ENCODE results near the gene ABHD15. TPM values are rescaled to one million over a fixed set of nuclear protein-coding genes. Genes with fewer than 3 reads are reported as not detected.

The ABHD15 gene
- total RNA-seq, 1 experiment from 2014 or later: 8.2 TPM

GRCh38 chr17:29613856-29614255 is 47.0 kb upstream of the ABHD15 start:
- Histone ChIP-seq H3K4me3 (replicated peaks in 1 of 2; ENCODE audit: low read depth in 1 of 2, low read length in 2 of 2) (no peak overlapping the region), H3K4me2 (ENCODE audit: low read length) (no peak overlapping the region), H3K36me3 (ENCODE audit: control insufficient read depth in 1 of 2, insufficient read depth in 2 of 2, low read length in 2 of 2) (no peaks in the 10 kb centered on the region), H2AFZ (ENCODE audit: low read depth, low read length, poor library complexity, severe bottlenecking) (no peak overlapping the region), H3K9me2 (ENCODE audit: insufficient read depth) (no peaks in the 10 kb centered on the region), H3K9ac (ENCODE audit: low read length) (no peak overlapping the region), H3K4me1 (ENCODE audit: control insufficient read depth in 1 of 2, insufficient read depth in 2 of 2, low read length in 2 of 2) (peaks cover 16 to 32% of the 10 kb centered on the region in 2 experiments), H3K27me3 (ENCODE audit: insufficient read depth, low read length) (no peaks in the 10 kb centered on the region), H4K20me1 (ENCODE audit: insufficient read depth) (no peaks in the 10 kb centered on the region), H3K79me2 (ENCODE audit: insufficient read depth, low read length) (no peaks in the 10 kb centered on the region), H3K27ac (ENCODE audit: low read depth, low read length) (no peak overlapping the region), H3K9me3 (ENCODE audit: control insufficient read depth in 1 of 2, insufficient read depth in 1 of 2, low read depth in 1 of 2, low read length in 2 of 2) (no peaks in the 10 kb centered on the region)
- intact Hi-C loops (cut with micrococcal nuclease): no loop called here
- BruUV-seq (replicated peaks): no TSS peak
- no peak for TF ChIP-seq RAD21 (IDR thresholded peaks at IDR 0.05; ENCODE audit: low read depth)
- no peak for TF ChIP-seq TCF7L2 (IDR thresholded peaks at IDR 0.05; ENCODE audit: borderline replicate concordance, extremely low read depth, insufficient read depth, insufficient read length)
- TF ChIP-seq EZH2phosphoT487 (IDR thresholded peaks at IDR 0.05; ENCODE audit: borderline replicate concordance): no peak
- TF ChIP-seq EZH2 (IDR thresholded peaks at IDR 0.05): no peak
- TF ChIP-seq ZFX (IDR thresholded peaks at IDR 0.05): no peak
- TF ChIP-seq ELF1 (IDR thresholded peaks at IDR 0.05; ENCODE audit: borderline replicate concordance, low read depth): no peak
- no peak for TF ChIP-seq FOSL1 (IDR thresholded peaks at IDR 0.05; ENCODE audit: low read depth)
- TF ChIP-seq CBX3 (IDR thresholded peaks at IDR 0.05; ENCODE audit: low read depth): no peak
- TF ChIP-seq CEBPB (IDR thresholded peaks at IDR 0.05; ENCODE audit: low read depth): no peak
- no peak for TF ChIP-seq CTCF (IDR thresholded peaks at IDR 0.05 in 2 of 3, conservative IDR thresholded peaks at IDR 0.05 in 1 of 3; ENCODE audit: borderline replicate concordance in 1 of 3, insufficient read depth in 1 of 3, low read depth in 2 of 3, low read length in 2 of 3)
- TF ChIP-seq ATF3 (IDR thresholded peaks at IDR 0.05): no peak
- no peak for TF ChIP-seq YY1 (IDR thresholded peaks at IDR 0.05; ENCODE audit: extremely low read depth, insufficient replicate concordance, low read depth, low read length)
- no peak for TF ChIP-seq SP1 (IDR thresholded peaks at IDR 0.05; ENCODE audit: low read depth)
- TF ChIP-seq, protein P1, sequence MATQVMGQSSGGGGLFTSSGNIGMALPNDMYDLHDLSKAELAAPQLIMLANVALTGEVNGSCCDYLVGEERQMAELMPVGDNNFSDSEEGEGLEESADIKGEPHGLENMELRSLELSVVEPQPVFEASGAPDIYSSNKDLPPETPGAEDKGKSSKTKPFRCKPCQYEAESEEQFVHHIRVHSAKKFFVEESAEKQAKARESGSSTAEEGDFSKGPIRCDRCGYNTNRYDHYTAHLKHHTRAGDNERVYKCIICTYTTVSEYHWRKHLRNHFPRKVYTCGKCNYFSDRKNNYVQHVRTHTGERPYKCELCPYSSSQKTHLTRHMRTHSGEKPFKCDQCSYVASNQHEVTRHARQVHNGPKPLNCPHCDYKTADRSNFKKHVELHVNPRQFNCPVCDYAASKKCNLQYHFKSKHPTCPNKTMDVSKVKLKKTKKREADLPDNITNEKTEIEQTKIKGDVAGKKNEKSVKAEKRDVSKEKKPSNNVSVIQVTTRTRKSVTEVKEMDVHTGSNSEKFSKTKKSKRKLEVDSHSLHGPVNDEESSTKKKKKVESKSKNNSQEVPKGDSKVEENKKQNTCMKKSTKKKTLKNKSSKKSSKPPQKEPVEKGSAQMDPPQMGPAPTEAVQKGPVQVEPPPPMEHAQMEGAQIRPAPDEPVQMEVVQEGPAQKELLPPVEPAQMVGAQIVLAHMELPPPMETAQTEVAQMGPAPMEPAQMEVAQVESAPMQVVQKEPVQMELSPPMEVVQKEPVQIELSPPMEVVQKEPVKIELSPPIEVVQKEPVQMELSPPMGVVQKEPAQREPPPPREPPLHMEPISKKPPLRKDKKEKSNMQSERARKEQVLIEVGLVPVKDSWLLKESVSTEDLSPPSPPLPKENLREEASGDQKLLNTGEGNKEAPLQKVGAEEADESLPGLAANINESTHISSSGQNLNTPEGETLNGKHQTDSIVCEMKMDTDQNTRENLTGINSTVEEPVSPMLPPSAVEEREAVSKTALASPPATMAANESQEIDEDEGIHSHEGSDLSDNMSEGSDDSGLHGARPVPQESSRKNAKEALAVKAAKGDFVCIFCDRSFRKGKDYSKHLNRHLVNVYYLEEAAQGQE (IDR thresholded peaks at IDR 0.05; ENCODE audit: low read depth): no peak
- TF ChIP-seq, protein P2, sequence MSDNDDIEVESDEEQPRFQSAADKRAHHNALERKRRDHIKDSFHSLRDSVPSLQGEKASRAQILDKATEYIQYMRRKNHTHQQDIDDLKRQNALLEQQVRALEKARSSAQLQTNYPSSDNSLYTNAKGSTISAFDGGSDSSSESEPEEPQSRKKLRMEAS (IDR thresholded peaks at IDR 0.05): no peak
- ATAC-seq (no peak), DNase-seq (ENCODE audit: low read depth, low spot score) (no peak)
- POLR2A ChIA-PET: no interaction called here
- CTCF ChIA-PET: no interaction called here
- RAD21 ChIA-PET (ENCODE audit: low non-redundant PET in 1 of 2, low total read pairs in 2 of 2, uncharacterized antibody in 2 of 2, unreplicated experiment in 2 of 2): interaction anchor here in 1 of 2 experiments (0.7 kb wide), 1 partner anchor 52 kb away, joined by 4 read pairs; no protein-coding TSS in a partner anchor

All from HCT116 (cell line).